ENCODE data around the gene TTI1. TPM values are rescaled to one million over a fixed set of nuclear protein-coding genes. Genes with fewer than 3 reads are reported as not detected.

TTI1 gene
- total RNA-seq, 2 experiments from 2014 or later: 28.2 TPM

DNA sequence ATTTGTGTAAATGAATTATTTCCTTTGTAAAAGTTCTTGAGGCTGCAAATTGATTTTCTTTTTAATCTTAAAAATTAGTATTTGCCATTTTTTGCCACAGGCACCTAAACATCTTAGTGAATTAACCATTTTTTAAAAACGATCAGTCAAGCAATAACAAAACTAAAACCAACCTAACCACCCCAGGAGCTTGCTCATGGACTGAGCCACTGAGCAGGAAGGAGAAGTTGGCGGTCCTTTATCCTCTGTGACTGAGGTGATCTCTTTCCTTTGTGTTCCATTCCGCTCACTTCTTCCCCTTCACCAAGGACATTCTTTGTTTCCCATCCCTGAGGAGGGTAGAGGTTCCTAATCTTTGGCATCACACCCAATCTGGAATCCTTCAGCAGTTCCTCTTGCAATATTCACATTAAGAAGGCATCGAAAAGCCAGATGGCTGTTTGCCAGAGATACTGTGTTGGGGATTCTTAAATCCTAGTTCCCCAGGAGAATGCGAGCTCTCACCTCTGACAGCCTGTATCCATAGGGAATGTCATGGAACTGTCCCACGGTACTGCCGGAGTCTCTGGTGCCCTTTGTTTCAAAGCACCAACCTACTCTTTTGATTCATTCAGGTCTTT, 30.8 kb upstream of the TTI1 start:
- ATAC-seq (ENCODE audit: low read depth) (no peak), DNase-seq (no peak)
- H3K9me3 Mint-ChIP-seq: no peaks in the 10 kb centered on the region
- POLR2A ChIA-PET: no interaction called here
- H3K27me3 Mint-ChIP-seq: no peaks in the 10 kb centered on the region
- H3K4me1 Mint-ChIP-seq: no peaks in the 10 kb centered on the region
- no peak overlapping the region for H3K27ac Mint-ChIP-seq
- no peak overlapping the region for H3K4me3 Mint-ChIP-seq
- H3K36me3 Mint-ChIP-seq: peaks cover 30% of the 10 kb centered on the region

DNA sequence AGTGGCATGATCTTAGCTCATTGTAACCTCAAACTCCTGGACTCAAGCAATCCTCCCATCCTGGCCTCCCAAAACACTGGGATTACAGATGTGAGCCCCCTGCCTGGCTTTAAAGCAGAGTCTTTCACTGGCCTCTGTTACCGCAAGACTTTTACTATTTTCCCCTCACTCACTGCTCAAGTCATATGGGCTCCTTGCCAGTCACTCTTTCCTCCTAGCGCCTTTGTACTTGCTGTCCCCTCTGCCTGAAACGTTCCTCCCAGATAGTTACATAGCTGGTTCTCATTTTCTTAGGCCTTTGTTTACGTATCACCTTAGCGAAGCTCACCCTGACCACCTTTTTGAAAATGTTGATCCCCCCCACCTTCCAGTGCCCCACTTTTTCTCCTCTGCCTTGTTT, 29.6 kb upstream of the TTI1 start:
- Mint-ChIP-seq H3K9me3 (no peaks in the 10 kb centered on the region), H3K4me1 (no peaks in the 10 kb centered on the region), H3K4me3 (no peak overlapping the region), H3K36me3 (peaks cover 25% of the 10 kb centered on the region), H3K27me3 (no peaks in the 10 kb centered on the region), H3K27ac (no peak overlapping the region)
- ATAC-seq (ENCODE audit: low read depth): no peak
- POLR2A ChIA-PET: no interaction called here
- DNase-seq: no peak

DNA sequence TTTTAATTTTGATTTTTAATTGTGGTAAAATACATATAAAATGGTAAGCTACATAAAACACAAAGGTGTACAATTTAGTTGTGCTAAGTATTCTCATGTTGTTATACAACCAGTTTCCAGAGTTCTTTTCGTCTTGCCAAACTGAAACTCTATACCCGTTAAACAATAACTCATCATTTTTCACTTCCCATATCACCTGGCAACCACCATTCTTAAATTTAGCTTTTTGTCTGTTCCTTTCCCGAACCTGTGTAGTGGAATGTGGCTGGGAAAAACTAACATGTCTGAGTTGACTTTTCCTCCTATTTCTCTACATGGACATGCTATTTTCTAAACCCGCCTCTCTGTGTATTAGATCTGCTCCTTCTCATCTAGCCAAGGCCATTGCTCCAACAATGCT, 27.9 kb upstream of the TTI1 start:
- Mint-ChIP-seq H3K27ac (no peak overlapping the region), H3K4me3 (no peak overlapping the region), H3K4me1 (peaks cover 8% of the 10 kb centered on the region), H3K27me3 (no peaks in the 10 kb centered on the region), H3K9me3 (no peaks in the 10 kb centered on the region), H3K36me3 (peaks cover 14% of the 10 kb centered on the region)
- DNase-seq: no peak
- POLR2A ChIA-PET: no interaction called here
- no peak for ATAC-seq (ENCODE audit: low read depth)

DNA sequence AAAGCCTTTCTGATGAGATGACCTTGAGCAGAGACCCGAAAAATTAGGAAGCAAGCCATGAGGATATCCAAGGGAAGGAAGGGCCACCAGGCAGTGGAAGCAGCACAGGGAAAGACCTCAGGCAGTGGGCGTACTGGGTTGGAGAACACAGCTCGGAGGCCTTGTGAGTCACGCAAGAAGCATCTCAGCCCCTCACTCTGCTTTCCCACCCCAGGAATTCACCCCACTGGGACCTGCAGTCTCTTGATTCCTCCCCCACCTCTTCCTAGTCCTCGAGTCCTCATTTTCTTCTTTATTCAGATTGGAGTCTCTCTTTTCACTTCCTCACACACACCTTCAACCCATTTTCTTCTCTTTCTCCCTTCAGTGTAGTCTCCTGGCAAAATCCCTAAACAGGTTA, 27.3 kb upstream of the TTI1 start:
- no peaks in the 10 kb centered on the region for H3K9me3 Mint-ChIP-seq
- H3K27ac Mint-ChIP-seq: no peak overlapping the region
- ATAC-seq (ENCODE audit: low read depth): no peak
- no peak for DNase-seq
- POLR2A ChIA-PET: no interaction called here
- no peak overlapping the region for H3K4me3 Mint-ChIP-seq
- H3K4me1 Mint-ChIP-seq: peaks cover 8% of the 10 kb centered on the region
- H3K27me3 Mint-ChIP-seq: no peaks in the 10 kb centered on the region
- peaks cover 10% of the 10 kb centered on the region for H3K36me3 Mint-ChIP-seq

DNA sequence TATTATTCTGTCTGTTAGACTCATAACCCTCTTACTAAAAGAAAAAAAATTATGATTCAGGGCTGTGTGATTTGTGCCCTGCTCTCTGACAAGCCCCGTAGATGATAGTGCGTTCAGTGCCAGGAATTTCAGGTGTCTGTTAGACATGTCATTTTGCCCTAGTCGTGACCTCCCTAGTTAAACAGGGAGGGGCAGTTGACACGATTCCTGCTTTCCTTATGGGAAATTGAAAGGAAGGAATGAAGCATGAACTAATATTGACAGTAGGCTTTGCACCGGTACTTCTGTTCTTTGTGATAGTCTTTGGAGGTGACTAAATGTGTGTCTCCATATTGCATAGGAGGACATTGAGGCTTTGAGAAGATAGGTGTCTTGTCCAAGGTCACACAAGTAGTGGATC, 26.6 kb upstream of the TTI1 start:
- no peaks in the 10 kb centered on the region for H3K9me3 Mint-ChIP-seq
- no peak overlapping the region for H3K4me3 Mint-ChIP-seq
- no peaks in the 10 kb centered on the region for H3K27me3 Mint-ChIP-seq
- POLR2A ChIA-PET: no interaction called here
- ATAC-seq (ENCODE audit: low read depth) (no peak), DNase-seq (no peak)
- peaks cover 11% of the 10 kb centered on the region for H3K4me1 Mint-ChIP-seq
- no peak overlapping the region for H3K27ac Mint-ChIP-seq
- H3K36me3 Mint-ChIP-seq: peaks cover 12% of the 10 kb centered on the region

DNA sequence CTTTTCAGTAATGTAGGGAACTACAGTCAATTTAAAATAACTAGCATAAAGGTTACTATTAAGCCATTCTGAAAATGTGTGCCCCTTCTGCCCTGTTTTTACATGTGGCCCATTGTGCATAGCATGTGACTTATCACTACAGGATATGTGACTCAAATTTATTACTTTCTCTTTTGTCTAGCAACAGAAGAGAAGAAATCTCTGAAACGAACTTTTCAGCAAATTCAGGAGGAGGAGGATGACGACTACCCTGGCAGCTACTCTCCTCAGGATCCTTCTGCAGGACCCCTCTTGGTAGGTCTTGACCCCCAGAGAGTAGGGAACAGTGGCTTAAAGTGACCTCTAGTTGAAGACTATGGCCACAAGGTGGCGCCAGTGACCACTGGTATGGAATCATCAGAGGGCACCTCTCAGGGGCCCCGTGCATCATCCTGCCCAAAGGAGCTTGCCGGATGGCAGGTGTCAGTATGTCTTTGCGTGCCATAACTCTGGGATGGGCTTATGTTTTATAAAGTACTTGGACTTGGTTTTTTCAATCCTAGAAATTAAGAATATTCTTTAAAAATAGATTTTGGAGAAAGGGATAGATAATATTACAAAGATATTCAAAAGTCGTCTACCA, 24.2 kb upstream of the TTI1 start:
- H3K9me3 Mint-ChIP-seq: no peaks in the 10 kb centered on the region
- ATAC-seq (ENCODE audit: low read depth) (peak; percentile 92), DNase-seq (peak; percentile 78)
- peak overlapping the region; percentile 2 for H3K4me3 Mint-ChIP-seq
- no peaks in the 10 kb centered on the region for H3K27me3 Mint-ChIP-seq
- H3K4me1 Mint-ChIP-seq: peaks cover 14% of the 10 kb centered on the region
- POLR2A ChIA-PET: interaction anchor here (0.5 kb wide), 1 partner anchor 1568 kb away, joined by 3 read pairs; no protein-coding TSS in a partner anchor
- H3K36me3 Mint-ChIP-seq: peaks cover 8% of the 10 kb centered on the region
- H3K27ac Mint-ChIP-seq: peak overlapping the region; percentile 32

DNA sequence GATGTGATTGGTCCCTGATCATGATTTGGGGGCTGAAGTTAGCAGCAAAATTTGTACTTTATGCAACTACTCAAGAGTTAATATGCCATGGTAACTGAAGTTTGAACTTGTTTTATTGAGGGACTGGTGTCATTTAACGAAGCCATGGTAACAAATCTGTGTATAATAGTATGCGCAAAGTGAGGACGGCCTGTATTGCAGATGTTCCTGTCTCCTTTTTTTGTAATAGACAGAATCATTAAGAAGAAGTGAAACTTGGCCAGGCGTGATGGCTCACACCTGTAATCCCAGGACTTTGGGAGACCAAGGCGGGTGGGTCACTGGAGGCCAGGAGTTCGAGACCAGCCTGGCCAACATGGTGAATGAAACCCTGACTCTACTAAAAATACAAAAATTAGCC, 22.6 kb upstream of the TTI1 start:
- H3K4me1 Mint-ChIP-seq: peaks cover 14% of the 10 kb centered on the region
- H3K27me3 Mint-ChIP-seq: no peaks in the 10 kb centered on the region
- H3K9me3 Mint-ChIP-seq: no peaks in the 10 kb centered on the region
- POLR2A ChIA-PET: no interaction called here
- H3K27ac Mint-ChIP-seq: no peak overlapping the region
- no peak overlapping the region for H3K4me3 Mint-ChIP-seq
- DNase-seq (no peak), ATAC-seq (ENCODE audit: low read depth) (no peak)
- peaks cover 11% of the 10 kb centered on the region for H3K36me3 Mint-ChIP-seq

DNA sequence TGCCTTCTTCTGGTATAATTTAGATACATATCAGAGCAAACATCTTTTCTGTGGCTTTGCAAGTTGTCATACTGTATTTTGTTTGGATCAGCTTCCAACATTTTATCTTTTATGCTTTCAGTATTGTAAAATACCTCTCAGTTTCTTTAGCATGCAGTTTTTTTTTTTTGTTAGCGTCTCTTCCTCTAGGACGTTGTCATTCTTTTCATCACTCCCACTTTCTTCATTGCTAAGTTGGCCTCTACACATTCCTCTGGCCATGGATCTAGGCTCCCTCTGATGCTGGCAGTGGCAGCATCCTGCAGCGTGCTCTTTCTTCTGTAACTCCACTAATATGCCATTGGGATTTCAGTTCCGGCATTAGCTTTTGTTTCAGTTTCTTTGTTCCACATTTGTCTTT, 22.0 kb upstream of the TTI1 start:
- peak overlapping the region; percentile 43 for H3K27ac Mint-ChIP-seq

DNA sequence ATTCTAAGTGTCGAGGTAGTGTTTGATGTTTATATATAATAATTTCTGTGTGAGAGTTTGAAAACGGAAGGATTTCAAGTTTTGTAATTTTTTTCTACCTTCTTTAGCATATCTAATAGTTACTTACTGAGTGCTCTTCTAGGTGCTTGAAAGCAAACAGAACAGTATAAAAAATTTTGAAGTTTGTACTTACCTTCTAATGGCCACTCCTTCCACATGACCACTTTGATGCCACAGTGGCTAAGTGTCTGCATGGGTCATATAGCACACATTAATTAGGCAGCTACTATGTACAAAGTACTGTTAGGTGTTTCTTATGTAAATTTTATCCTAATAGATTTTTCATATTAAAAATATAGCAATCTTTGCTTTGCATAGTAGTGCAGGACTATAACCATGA, 21.4 kb upstream of the TTI1 start:
- POLR2A ChIA-PET: no interaction called here
- no peak overlapping the region for H3K27ac Mint-ChIP-seq
- no peak overlapping the region for H3K4me3 Mint-ChIP-seq
- DNase-seq (no peak), ATAC-seq (ENCODE audit: low read depth) (no peak)
- H3K9me3 Mint-ChIP-seq: no peaks in the 10 kb centered on the region
- H3K4me1 Mint-ChIP-seq: peaks cover 22% of the 10 kb centered on the region
- peaks cover 15% of the 10 kb centered on the region for H3K36me3 Mint-ChIP-seq
- no peaks in the 10 kb centered on the region for H3K27me3 Mint-ChIP-seq

More for the DNA sequence above, 22.0 kb upstream of the TTI1 start:
- H3K9me3 Mint-ChIP-seq: no peaks in the 10 kb centered on the region
- H3K4me3 Mint-ChIP-seq: no peak overlapping the region
- peaks cover 12% of the 10 kb centered on the region for H3K36me3 Mint-ChIP-seq
- ATAC-seq (ENCODE audit: low read depth) (no peak), DNase-seq (no peak)
- H3K27me3 Mint-ChIP-seq: no peaks in the 10 kb centered on the region
- H3K4me1 Mint-ChIP-seq: peaks cover 17% of the 10 kb centered on the region
- POLR2A ChIA-PET: no interaction called here

DNA sequence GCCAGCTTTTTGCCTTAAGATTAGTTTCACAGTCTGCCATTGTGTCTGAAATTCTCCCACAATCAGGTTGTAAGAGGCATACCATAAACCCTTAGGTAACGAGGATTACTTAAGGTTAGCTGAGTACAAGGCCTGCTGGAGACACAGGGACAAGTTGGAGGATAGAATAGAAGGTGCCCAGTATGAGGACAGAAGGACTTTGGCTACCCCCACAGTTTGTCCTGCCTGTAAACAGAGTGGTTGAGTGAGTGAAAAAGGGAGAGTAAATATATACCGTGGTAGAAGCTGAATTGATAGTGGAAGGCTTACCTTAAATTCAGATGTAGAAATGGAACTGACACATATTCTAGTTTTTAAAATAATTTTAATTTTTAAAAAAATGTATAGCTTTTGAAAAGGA, 19.6 kb upstream of the TTI1 start:
- Mint-ChIP-seq H3K4me1 (peaks cover 23% of the 10 kb centered on the region), H3K36me3 (peaks cover 14% of the 10 kb centered on the region), H3K4me3 (no peak overlapping the region), H3K27ac (no peak overlapping the region), H3K27me3 (no peaks in the 10 kb centered on the region), H3K9me3 (no peaks in the 10 kb centered on the region)
- POLR2A ChIA-PET: interaction anchor here (0.7 kb wide), 1 partner anchor 110 kb away, joined by 13 read pairs; no protein-coding TSS in a partner anchor
- DNase-seq (no peak), ATAC-seq (ENCODE audit: low read depth) (no peak)

DNA sequence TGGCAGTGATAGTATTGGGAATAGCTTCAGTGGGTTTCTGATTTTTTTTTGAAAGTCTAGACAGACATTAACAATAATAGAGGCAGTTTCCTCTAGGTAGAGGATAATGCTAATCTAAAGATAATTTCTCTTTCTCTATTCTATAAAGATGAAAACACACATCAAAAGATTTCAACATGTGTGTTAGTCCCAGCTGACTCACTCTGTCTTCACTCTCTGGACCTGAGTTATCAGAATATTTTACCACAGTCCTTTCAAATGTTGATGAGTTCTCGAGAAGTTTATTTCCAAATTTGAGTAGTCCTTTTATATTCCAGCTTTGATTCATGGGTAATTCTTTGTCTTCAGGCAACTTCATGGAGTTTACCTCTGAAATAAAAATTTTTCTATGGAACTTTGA, 17.4 kb upstream of the TTI1 start:
- Mint-ChIP-seq H3K9me3 (no peaks in the 10 kb centered on the region), H3K36me3 (peaks cover 18% of the 10 kb centered on the region), H3K27me3 (no peaks in the 10 kb centered on the region), H3K4me3 (no peak overlapping the region), H3K27ac (peak overlapping the region; percentile 72), H3K4me1 (peaks cover 22% of the 10 kb centered on the region)
- DNase-seq (no peak), ATAC-seq (ENCODE audit: low read depth) (no peak)
- POLR2A ChIA-PET: no interaction called here

DNA sequence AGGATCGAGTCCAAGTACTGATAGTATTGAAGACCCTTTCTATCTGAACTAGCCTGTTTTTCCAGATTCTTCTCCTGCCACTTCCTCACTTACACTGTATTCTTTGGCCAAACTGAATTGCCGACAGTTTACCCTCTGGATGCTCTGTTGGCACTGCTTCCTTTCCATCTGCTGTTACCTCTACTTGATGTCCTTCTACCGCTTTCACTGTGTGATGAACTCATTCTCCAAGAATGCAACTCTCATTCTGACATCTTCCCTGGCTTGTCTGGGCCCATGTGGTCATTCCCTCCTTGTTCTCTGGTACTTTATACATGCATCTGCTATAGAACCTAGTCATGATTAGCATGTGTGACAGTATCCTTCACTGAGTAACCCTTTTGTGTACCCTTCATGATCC, 16.5 kb upstream of the TTI1 start:
- Mint-ChIP-seq H3K27me3 (no peaks in the 10 kb centered on the region), H3K4me3 (no peak overlapping the region), H3K9me3 (no peaks in the 10 kb centered on the region), H3K27ac (peak overlapping the region; percentile 10), H3K4me1 (peaks cover 19% of the 10 kb centered on the region), H3K36me3 (peaks cover 17% of the 10 kb centered on the region)
- POLR2A ChIA-PET: interaction anchor here (0.7 kb wide), 1 partner anchor 1124 kb away, joined by 4 read pairs; no protein-coding TSS in a partner anchor
- DNase-seq (no peak), ATAC-seq (ENCODE audit: low read depth) (no peak)

DNA sequence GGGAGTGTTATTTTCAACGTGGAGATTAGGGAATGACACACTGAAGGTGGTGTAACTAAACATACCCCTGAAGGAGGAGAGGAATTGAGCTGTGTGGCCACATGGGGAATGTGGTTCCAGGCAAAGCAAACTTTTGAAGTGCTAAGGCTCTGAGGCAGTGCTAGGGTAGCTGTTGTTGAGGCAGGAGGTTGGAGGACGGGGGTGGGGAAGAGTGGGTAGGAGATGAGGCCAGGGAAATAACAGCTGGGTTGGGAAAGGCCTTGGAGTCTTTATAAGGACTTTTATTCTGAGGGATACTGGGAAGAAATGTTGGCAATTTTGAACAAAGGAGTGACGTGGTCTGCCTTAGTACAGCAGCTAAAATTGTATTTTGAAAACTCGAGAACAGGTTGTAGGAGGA, 13.3 kb upstream of the TTI1 start:
- Mint-ChIP-seq H3K9me3 (no peaks in the 10 kb centered on the region), H3K4me1 (peaks cover 20% of the 10 kb centered on the region), H3K27me3 (no peaks in the 10 kb centered on the region), H3K36me3 (peaks cover 23% of the 10 kb centered on the region), H3K27ac (no peak overlapping the region), H3K4me3 (no peak overlapping the region)
- DNase-seq (no peak), ATAC-seq (ENCODE audit: low read depth) (no peak)
- POLR2A ChIA-PET: no interaction called here

DNA sequence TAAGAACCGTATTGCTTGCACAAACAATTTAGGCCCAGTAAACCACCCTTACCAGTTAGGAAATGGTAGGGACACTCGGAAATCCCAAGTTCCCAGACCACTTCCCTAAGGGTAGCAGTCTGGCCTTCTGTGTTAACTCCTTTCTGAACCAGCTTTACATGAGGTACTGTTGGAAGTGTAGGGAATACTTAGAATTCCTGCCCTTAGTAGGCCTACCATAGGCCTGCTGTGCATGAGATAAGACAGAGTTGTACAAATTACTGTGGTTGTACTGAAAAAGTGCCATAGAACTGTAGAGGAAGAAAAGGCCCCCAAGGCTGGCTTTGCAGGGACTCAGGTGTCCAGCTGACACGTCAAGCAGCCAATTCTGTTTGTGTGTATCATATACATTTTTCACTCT, 11.4 kb upstream of the TTI1 start:
- Mint-ChIP-seq H3K27me3 (no peaks in the 10 kb centered on the region), H3K4me3 (no peak overlapping the region), H3K27ac (no peak overlapping the region), H3K9me3 (no peaks in the 10 kb centered on the region), H3K4me1 (peaks cover 15% of the 10 kb centered on the region), H3K36me3 (peaks cover 24% of the 10 kb centered on the region)
- ATAC-seq (ENCODE audit: low read depth) (no peak), DNase-seq (no peak)
- POLR2A ChIA-PET: no interaction called here

Measured in activated naive CD8-positive, alpha-beta T cell treated with anti-CD3 and anti-CD28 coated beads, Interleukin-2, amount 10 ng/mL, durations not matched to agents 7 days and 5 days (primary cell).